DMS79 (cell line): ENCODE results near the gene EXD3.
"Not testable (repeated sequence)": the region's sequence is repeated elsewhere in the genome, so short reads cannot be mapped to it uniquely, and the experiment has no call there.

Experiments
- DNase-seq: peaks from one replicate; lab custom pipeline; 2025; lab: John Stamatoyannopoulos, UW

Gene EXD3

DNA sequence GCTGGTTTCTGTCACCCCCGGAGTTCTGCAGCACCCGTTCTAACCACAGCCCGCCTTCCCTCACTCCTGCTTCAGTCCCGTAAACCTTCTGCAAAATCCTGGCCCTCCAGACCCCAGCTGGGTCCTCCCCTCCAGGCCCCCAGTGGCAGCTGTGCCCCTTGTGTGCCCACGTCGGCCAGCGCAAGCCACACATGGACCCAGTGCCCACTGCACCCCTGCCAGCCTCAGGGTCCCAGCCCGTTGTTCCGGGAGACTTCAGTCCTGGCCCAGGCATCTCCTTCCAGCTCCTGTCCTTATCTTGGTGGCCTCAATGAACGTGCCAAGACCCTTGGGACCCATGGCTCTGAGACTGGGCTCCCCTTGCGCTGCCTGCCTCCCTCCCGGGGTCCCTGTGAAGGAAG is 43.2 kb downstream of the EXD3 start:
- DNase-seq = no peak

DNA sequence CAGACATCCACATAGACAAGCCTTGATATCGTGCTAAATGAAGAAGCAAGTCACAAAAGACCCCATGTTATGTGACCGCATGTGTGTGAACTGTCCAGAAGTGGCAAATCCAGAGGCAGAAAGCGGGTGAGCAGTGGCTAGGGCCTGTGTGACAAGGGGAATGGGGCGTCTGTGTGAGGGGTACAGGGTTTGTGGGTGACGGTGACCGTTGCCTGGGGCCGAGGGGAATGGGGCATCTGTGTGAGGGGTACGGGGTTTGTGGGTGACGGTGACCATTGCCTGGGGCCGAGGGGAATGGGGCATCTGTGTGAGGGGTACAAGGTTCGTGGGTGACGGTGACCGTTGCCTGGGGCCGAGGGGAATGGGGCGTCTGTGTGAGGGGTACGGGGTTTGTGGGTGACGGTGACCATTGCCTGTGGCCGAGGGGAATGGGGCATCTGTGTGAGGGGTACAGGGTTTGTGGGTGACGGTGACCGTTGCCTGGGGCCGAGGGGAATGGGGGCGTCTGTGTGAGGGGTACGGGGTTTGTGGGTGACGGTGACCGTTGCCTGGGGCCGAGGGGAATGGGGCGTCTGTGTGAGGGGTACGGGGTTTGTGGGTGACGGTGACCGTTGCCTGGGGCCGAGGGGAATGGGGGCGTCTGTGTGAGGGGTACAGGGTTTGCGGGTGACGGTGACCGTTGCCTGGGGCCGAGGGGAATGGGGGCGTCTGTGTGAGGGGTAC is 44.1 kb downstream of the EXD3 start:
- not testable (repeated sequence) for DNase-seq

DNA sequence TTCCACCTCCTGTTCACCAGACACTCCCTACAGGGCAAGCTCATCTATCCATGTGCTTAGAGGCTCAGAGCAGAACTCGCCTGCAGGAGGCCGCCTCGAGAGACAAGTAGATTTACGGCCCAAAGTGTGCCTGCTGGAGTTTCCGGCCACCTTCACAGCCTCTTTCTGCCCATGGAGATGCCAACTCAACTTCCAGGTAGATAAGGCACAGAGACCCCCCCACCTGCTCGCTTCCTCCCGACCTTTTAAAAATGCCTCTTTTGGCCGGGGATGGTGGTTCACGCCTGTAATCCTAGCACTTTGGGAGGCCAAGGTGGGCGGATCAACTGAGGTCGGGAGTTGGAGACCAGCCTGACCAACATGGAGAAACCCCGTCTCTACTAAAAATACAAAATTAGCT is 46.6 kb downstream of the EXD3 start:
- no peak for DNase-seq

DNA sequence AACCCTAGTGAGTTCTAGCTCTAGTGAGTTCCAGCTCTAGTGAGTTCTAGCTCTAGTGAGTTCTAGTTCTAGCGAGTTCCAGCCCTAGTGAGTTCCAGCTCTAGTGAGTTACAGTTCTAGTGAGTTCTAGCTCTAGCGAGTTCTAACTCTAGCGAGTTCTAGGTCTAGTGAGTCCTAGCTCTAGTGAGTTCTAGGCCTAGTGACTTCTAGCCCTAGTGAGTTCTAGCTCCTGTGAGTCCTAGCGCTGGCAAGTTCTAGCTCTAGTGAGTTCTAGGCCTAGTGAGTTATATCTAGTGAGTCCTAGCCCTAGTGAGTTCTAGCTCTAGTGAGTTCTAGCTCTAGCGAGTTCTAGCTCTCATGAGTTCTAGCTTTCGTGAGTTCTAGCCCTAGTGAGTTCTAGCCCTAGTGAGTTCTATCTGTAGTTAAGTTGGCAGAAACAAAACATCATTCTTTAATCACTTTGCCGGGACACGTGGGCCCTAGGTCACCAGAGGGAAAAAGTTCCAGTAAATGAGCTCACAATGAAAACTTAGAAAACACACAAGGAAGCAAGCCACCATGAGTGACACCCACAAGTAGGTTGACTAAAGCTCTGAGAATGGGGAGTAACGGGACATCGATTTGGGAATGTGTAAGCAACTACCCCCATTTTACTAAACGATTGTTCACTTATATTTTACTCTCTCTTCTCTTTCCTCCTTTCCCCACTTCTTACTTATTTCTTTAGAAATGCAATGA is 47.5 kb downstream of the EXD3 start:
- no peak for DNase-seq

DNA sequence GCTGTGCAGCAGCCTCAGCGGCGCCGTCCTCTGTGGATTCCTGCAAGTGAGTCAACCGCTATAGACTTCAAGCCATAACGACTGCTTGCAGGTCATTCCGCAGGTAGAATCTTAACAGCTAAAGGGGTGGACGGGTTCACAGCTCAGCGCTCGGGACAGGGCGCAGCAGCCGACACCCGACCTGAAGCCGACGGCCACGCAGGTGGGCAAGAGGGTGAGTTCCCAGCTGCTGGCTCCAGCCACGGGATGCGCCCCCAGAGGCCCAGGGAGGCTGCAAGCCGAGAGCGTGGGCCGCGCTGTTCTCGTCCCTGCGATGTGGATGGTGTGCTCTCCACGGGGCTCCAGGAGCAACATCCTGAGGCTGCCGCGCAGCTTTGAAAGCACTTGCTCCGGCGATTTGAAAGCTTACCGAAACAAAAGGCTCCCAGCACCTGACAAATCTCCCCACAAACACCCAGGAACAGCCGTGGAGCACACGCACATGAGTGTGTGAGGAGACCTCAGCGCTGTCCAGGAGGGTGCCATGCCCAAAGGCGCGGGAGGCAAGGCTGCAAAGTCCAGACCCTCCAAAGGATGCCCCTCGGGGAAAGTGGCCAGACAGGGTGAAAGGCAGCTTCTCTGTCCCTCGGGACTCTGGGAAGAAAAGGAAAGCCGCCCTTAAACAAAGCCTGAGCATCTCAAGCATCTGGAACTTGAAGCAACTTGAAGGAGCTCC is 48.7 kb downstream of the EXD3 start:
- no peak for DNase-seq

DNA sequence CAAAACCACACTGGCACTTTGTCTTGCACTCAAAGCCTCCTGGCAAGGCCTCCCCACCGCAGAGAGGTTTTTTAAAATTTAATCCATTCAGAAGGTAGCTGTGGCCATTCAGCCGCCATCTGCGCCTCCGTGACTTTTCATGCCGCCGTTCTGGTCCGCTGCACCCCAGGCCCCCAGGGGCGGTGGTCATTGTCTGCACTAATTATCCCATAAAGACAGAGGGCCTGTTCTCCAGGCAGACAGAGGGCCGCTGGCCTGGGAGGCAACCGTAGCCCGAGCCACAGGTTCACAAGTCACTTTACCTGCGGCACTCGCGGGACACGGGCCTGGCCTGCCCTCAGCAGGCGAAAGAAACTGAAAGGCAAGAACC is 49.4 kb downstream of the EXD3 start:
- DNase-seq = no peak

DNA sequence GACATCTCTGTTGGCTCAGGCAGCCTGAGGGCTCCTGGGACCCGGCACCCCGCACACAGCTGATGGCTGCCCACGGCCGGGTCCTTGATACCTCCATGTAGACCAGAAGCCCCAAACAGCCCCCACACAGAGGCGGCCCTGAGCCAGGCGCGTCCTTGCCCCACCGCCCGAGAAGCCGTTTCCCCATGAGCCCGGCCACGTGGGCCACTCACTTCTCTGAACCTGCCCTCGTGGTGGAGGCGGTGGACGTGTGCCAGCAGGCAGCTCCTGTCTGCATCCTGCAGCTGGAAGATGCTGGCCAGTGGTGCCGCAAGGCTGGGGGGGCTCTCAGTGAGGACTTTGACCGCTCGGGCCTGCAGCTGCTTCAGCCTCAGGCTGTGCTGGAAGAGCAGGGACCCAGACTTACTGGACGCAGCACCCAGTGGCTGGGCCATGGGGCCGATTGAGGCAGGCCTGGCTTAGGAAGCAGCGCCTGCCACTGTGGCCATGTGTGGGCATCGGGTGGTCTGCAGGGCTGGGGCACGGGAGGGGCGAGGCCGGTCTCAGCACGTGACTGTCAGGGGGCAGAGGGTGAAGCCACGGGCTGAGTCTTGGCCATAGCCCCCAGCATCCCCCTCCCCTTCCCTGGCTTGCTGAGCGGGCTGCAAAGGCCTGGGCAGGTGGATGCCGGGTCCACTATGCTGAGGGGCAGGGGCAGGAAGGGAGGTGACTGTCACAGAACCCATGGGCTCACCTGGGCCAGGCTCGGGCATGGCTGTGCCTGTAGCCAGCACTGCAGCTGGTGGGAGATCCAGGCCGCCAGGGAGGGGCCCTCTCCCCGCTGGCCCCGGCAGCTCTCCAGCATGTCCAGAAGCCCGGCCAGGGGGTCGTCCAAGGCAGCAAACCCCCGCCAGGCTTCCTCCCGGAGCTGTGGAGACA is 50.0 kb downstream of the EXD3 start:
- DNase-seq = no peak

DNA sequence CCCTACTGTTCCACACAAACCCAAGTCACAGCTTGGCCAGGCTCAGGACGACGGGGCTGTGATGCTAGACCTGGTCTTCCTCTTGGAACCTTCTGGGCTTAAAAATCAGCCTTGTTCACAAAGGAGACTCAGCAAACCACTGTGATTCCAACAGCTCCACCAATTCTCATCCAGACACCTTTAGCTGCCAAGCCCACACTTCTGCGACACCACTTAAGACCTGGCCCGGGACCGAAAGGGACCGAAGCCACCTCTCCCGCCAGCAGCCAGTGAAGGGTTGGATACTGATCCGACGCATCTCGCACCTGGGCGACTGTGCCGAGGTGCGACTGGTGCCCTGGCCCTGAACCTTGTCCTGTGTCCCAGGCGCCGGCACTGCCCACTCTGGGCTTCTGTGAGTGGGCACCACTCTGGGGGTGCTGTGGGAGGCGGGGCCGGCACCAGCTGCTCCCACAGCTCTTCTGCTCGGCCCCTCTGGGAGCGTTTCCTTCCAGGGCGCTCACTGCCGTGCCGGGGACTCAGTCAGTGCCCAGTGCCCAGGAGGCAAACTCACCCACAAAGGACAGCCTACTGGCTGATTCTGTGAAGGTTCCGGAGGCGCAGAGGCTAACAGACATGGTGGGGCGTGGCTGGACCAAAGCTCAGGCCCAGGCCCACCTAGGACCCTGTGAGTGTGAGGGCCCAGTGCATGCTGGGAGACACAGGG is 50.9 kb downstream of the EXD3 start:
- no peak for DNase-seq

DNA sequence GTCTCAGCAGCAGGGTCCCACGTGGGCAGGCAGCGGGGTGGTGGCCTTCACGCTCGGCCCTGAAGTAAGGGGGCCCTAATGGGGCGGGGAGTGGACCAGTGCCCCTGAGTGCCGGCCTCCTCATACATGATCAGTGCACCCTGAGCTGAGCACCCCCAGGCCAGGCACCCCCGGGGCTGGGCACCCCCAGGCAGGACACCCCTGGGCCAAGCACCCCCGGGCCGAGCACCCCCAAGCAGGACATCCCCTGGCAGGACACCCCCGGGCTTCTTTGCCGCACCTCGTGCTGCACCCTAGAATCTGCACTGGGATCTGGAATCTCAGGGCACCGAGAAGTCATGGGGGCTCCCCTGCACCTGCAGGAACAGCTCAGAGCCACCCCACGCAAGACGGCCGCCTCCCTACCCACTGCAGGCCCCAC is 51.4 kb downstream of the EXD3 start:
- DNase-seq = no peak

DNA sequence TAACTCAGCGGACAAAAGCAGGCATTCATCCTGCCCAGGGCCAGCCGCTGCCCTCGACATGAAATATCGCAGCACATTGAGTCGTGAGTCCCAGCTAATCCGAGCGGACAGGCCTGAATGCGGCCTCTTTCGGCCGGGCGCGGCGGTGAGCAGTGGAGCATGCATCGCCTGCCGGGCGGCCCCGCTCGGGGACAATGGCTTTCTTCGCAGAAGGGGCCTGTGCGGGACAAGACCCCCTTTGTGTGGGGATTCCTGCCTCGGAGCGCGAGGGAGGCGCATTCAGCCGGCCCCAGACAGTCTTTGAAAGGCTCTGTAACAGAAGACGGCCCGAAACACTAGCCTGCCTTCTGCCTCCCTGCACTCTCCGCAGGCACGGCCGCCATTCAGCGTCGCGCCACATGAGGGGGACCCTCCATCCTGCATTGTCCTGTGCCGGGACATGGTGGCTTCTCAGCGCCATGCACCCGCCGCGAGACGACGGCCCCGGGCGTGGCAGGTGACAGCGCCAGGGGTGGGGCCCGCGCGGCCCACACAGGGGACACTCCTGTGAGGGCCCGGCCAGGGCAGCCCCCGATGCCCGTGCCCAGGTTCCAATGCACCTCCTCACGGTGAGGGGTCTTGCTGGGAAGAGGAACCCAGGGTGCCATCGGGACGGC is 52.0 kb downstream of the EXD3 start:
- DNase-seq = no peak

DNA sequence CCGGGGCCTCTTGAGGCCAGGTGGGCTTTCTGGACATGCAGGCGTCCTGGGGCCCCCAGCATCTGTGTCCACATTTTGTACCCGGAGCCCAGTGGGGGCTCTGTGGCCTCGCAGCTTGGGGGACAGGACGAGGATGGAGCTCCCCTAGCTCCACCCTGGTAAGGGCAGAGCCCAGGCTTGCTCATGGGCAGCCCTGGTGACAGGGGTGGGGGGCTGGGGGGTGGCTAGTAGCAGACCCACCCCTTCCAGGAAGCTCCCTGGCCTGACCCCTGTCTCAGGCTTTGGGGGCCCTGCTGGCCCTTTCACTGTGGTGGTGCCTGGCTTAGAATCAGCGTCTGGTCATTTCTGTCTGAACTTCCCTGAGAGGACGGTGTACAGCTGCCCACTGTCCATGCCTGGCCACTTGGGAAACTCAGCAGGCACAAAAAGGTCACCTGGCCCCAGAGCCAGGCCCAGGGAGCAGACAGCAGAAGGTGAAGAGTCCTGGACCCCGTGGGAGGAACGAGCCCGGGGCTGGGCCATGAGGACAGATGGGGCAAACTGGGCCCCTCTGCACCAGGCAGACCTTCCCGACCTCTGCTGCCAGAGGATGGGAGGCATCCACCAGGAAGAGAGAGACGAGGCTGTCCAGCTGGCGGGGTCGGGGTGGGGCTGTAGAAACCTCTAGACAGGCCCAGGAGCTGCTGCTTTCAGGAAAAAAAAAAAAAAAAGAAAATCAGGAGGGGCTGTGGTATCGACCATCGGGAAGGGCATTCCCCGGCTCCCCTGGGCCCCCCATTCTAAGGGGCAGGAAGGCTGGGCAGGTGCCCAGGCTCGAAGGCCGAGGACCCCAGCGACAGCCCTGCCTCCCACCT is 52.8 kb downstream of the EXD3 start:
- no peak for DNase-seq

DNA sequence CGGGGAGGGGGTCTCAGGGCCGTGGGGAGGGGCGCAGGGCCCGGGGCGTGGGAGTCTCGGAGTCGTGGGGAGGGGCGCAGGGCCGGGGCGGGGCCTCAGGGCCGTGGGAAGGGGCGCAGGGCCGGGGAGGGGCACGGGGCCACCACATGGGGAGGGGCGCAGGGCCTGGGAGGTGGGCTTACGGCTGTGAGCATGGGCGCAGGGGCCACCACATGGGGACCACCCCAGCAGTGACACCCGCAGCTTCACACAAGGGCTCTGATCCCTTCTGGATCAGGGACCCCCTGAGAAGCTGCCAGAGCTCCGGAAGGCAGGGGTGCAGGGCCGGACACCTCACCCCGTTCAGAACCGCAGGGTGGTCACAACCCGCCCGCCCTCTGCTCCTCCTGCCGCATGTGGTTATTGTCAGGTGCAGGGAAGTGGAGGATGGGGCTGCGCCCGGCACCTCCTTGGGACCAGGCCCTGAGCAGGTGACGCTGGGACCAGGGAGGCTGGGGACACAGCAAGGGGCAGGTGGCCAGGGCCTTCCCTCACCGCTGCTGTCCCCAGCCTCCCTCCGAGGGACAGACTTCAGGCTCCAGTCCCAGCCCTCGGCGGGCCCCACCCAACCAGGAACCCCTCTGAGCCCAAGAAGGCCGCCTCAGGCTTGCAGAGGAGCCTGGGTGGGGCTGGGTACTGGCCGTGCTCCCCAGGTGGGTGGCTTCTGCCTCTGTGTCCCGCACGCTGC is 53.7 kb downstream of the EXD3 start:
- no peak for DNase-seq

DNA sequence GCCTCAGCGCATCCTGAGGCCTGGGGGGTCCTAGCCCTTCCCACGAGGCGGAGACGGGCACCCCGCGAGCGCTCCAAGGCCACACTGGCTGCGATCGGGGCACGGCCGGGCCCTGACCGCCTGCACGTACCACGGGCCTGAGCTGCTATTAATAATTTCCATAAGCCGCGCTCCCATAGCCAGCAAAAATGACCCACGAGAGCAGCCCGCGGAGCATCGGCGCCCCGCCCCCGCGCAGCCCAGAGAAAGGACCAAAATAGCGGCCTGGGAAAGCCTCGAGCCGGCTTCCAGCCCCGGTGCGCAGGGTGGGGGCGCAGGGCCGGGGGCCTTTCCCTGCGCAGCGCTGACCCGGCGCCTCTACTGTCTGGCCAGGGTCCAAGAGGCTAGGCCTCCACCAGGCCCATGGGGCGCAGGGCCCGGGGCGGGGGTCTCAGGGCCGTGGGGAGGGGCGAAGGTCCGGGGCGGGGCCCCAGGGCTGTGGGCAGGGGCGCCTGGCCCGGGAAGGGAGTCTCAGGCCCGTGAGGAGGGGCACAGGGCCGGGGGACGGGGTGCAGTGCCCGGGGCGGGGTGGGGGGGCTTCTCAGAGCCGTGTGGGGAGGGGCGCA is 54.4 kb downstream of the EXD3 start:
- DNase-seq = no peak

DNA sequence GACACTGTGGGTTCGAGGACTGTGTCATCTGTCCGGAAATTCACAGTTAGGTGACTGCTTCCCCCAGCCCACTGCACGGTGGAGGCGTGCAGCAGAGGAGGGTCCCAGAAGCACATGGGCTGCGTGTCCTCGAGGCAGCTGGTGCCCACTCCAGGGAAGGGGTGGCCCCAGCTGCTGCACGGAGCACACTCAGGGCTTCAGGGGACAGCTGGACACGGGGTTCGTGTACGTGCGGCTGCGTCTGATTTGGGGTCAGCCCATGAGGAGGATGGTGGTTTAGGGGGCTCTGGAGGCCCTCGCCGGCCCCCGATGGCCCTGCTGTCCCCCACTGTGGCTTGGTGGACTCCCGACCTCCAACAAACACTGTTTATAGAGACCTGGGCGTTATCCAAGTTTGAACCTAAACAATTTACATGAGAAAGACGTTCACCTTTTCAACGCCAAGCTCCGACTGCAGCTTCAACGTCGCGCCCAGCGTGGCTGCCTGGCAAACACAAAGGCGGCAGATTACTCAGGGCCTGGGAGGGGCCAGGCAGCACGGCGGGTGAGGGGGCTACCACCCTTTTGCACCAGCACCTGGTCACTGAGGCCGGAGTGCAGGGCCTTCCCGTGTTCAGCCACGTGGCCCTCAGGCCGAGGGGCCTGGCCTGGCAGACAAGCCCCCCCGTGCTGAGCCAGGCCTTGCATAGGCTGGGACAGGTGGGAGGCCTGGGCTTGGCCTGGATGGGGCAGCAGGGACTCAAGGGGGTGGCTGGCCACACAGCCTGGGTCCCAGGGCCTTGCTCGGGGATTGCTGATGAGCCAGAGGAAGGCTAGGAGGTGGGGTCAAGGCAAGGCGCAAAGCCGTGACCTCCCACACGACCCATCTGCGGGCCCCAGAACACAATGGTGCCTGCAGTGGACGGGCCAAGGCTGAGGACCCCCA is 55.2 kb downstream of the EXD3 start:
- no peak for DNase-seq

DNA sequence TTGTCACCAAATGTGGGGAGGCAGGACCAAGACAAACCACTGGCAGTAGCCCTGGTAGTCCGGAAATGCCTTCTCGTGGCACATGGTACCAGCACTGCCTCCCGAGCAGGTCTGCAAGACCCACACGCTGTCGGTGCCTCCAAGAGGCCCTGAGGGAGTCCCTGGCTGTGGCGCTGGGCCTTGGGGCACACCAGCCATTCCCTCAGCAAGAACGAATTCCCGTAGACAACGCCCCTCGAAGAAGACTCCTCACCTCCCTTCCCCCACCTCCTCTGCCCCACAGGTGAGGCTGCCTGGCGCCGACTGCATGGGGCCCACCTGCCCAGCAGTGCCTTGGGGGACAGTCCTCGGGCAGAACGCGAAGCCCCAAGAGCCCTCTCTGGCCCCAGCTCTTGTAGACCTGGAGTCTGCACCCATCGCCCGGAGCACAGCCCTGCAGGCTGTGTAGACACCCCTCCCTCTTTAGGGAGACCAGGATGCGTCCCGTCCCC is 56.0 kb downstream of the EXD3 start:
- DNase-seq = no peak

DNA sequence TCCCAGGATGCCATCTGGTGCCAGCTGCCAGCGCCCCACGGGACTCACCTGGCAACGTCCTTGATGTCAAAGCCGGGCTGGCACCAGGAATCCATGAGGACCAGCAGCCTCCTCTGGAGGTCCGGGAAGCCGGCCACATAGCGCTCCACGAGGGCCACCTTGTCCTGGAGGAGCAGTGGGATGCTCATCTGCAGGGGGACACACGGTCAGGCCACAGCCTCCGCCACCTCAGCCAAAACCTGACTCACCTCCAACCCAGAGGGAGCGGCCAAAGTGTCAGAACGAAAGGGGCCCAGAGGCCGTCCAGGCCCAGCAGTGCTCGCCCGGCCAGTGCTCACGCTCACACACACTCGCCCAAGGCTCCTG is 56.5 kb downstream of the EXD3 start:
- DNase-seq = no peak

DNA sequence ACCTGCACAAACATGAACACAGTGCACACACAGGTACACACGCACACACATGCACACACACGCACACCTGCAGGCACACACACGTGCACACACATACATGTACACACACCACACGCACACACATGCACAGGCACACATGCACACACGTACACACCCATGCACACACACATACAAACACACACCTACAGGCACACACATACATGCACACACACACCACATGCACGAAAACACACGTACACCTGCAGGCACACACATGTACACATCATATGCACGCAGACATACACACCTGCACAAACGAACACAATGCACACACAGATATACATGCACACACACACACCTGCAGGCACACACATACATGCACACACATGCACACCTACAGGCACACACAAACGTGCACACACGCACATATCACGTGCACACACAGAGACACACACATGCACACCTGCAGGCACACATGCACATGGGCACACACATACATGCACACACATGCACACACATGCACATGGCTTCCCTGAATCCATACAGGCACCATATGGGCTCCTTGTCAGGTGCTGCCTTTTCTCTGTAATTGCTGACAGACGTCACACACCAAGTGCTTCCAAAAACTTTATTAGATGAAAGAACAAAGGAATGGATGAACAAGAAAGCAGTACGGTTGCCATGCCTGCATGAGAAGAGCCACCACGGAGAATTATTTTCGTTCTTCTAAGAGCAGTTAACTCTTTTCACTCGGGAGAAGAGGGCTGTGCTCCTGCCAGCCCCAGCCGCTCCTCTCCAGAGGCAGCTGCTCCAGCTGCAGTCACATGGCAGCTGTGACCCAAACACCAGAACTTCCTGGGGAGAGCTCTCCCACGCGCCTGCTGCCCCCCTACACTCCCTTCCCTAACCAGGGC is 57.2 kb downstream of the EXD3 start:
- no peak for DNase-seq
